ENCODE results near the gene SFSWAP.
"Not testable (repeated sequence)": the region's sequence is repeated elsewhere in the genome, so short reads cannot be mapped to it uniquely, and the experiment has no call there.

The SFSWAP gene

GRCh38 chr12:131675126-131676080, 35.5 kb upstream of the SFSWAP start:
- H3K27ac Mint-ChIP-seq = no peak overlapping the region

DNA sequence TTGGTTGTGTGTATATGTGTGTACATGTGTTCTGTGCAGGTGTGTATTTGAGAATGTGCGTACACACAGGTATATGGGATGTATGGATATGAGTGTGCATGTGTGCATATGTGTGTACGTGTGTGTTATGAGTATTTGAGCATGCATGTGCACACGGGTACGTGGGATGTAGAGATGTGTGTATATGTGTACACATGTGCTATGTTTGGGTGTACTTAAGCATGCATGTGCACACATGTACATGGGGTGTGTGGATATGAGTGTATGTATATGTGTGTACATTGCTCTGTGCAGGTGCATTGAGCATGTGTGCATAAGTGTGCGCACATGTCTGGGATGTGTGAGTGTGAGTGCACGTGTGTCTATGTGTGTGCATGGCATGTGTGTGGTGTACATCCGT, 34.3 kb upstream of the SFSWAP start:
- Mint-ChIP-seq H3K27me3 (ENCODE audit: low read depth) (peaks cover 4% of the 10 kb centered on the region), H3K9me3 (peaks cover 10% of the 10 kb centered on the region), H3K4me3 (no peak overlapping the region)

More at GRCh38 chr12:131675126-131676080, 35.5 kb upstream of the SFSWAP start:
- Mint-ChIP-seq H3K4me3 (no peak overlapping the region), H3K27me3 (ENCODE audit: low read depth) (no peaks in the 10 kb centered on the region), H3K4me1 (ENCODE audit: low read depth) (no peaks in the 10 kb centered on the region), H3K36me3 (ENCODE audit: low read depth) (no peaks in the 10 kb centered on the region), H3K9me3 (peaks cover 10% of the 10 kb centered on the region)

GRCh38 chr12:131677067-131677466, 33.8 kb upstream of the SFSWAP start:
- not testable (repeated sequence) for H3K27me3 Mint-ChIP-seq (ENCODE audit: low read depth); H3K4me3 Mint-ChIP-seq; H3K4me1 Mint-ChIP-seq (ENCODE audit: low read depth); H3K27ac Mint-ChIP-seq; H3K36me3 Mint-ChIP-seq (ENCODE audit: low read depth); H3K9me3 Mint-ChIP-seq

More for the DNA sequence above, 34.3 kb upstream of the SFSWAP start:
- peaks cover 4% of the 10 kb centered on the region for H3K4me1 Mint-ChIP-seq (ENCODE audit: low read depth)
- no peak overlapping the region for H3K27ac Mint-ChIP-seq
- H3K36me3 Mint-ChIP-seq (ENCODE audit: low read depth) = no peaks in the 10 kb centered on the region

DNA sequence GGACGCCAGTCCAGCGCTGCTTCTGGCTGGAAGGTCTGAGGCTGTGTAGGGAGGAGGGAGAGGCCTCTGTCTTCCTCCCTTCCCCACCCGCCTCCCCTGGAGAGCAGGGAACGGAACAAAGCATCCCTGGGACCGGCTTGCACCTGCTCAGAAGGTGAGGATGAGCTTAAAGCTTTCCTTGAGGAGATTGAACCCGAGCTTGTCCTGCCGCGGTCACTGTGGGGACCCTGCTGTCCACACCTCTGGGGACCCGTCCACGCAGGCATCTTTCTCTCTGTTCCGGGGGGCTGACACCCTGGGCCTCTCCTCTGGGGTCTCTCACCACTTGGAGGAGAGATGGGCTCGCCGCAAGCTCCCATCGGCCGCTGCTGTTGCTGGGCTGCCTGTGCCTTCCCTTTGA, 33.2 kb upstream of the SFSWAP start:
- H3K27me3 Mint-ChIP-seq (ENCODE audit: low read depth) = peaks cover 4% of the 10 kb centered on the region
- H3K27ac Mint-ChIP-seq = no peak overlapping the region
- peaks cover 10% of the 10 kb centered on the region for H3K9me3 Mint-ChIP-seq
- H3K36me3 Mint-ChIP-seq (ENCODE audit: low read depth) = no peaks in the 10 kb centered on the region
- H3K4me3 Mint-ChIP-seq = no peak overlapping the region
- peaks cover 12% of the 10 kb centered on the region for H3K4me1 Mint-ChIP-seq (ENCODE audit: low read depth)

DNA sequence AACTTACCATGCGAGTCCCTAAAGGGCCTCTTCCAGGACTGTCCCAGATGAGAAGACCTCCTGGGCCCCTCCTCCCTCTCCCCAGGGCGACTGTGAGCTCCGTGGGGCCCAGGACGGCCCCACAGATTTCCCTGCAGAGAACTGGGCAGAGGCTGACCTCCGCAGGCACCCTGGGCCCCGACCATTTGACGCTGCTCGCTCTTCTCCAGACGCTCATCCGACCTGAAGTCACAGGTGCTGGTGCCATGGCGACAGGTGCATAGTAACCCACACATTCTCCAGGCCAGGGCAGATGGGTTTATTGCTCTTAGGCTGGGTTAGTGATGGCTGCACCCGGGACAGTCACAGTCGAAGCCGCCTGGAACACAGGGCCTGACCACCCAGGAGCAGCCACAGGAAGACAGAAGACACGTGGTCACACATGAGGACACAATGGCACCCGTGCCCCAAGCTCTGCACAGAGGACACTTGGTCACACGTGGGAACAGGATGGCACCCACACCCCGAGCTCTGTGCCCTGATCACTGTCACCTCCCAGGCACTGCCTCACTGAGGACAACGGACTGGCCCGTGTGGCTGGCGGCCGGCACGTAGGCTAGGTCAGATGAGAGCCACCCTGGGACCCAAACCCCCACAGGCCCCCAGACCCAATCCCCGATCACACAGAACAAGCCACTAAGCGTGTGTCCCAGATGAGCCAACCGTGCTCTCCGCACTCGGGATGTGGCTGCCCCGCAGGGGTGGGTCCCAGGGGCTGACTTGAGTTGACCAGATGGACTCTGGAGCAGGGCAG, 32.3 kb upstream of the SFSWAP start:
- H3K27ac Mint-ChIP-seq; H3K4me3 Mint-ChIP-seq; H3K36me3 Mint-ChIP-seq (ENCODE audit: low read depth); H3K27me3 Mint-ChIP-seq (ENCODE audit: low read depth); H3K9me3 Mint-ChIP-seq: not testable (repeated sequence)
- H3K4me1 Mint-ChIP-seq (ENCODE audit: low read depth) = peaks cover 17% of the 10 kb centered on the region

DNA sequence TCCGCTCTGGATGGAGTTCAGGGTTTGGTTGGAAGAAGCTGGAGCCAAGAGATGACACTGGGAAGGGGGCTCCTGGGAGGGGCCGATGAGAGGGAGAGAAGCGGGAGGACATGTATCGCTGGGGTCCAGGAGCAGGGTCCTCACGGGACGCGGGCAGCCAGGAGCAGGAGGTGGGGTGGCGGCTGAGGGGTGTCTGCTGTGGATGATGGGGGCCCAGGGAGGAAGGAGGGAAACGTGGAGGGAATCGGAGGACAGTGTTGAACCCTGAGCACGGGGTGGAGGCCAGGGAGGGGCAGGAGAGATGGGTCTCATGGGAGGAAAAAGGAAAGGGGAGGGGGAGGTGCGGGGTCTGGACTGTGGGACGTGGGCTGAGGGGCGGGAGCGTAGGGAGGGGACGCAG, 31.7 kb upstream of the SFSWAP start:
- not testable (repeated sequence) for H3K4me3 Mint-ChIP-seq; H3K36me3 Mint-ChIP-seq (ENCODE audit: low read depth); H3K27ac Mint-ChIP-seq; H3K9me3 Mint-ChIP-seq; H3K27me3 Mint-ChIP-seq (ENCODE audit: low read depth)
- peaks cover 17% of the 10 kb centered on the region for H3K4me1 Mint-ChIP-seq (ENCODE audit: low read depth)

- H3K27me3 Mint-ChIP-seq (ENCODE audit: low read depth); H3K36me3 Mint-ChIP-seq (ENCODE audit: low read depth); H3K9me3 Mint-ChIP-seq; H3K4me3 Mint-ChIP-seq; H3K27ac Mint-ChIP-seq: not testable (repeated sequence)
- H3K4me1 Mint-ChIP-seq (ENCODE audit: low read depth) = peaks cover 17% of the 10 kb centered on the region
These were observed 31.1 kb upstream of the SFSWAP start for GRCh38 chr12:131679816-131680215.

DNA sequence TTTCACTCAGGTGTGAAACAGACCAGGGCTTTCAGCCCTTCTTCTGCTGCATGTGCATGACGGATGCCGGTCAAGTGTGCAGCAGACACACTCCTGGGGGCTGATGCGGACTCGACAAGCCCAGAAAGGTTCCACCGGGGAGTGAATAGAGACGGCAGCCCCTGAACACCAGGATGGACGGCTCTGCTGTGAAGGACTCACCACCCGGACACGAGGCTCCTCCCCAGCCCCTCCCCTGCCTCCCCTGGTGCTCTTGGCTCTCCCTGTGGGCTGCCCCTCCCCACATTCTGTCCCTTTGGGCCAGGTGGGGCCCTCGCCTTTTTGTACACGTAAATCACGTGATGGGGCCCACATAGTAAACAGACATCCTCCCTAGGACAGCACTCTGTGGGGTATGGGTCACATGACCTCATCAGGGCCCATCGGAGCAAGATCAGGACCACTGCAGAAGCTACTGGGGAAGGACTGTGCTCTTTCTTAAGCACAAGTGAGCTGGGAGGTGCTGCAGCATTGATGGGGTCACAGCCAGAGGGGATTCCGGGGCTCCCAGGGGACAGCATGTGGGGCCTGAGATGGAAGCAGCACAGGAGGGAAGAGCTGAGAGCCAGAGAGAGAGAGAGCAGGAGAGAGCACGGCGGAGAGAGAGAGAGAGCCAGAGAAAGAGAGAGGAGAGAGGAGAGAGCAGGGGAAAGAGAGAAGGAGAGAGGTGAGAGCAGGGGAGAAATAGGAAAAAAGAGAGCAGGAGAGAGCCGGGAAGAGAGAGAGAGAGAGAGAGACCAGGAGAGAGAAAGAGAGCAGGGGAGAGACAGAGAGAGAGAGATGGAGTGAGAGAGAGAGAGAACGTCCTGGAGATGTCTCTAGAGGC, 30.3 kb upstream of the SFSWAP start:
- Mint-ChIP-seq H3K4me1 (ENCODE audit: low read depth) (peaks cover 17% of the 10 kb centered on the region), H3K4me3 (peak overlapping the region; percentile 45), H3K27ac (peak overlapping the region; percentile 73)
- H3K9me3 Mint-ChIP-seq; H3K27me3 Mint-ChIP-seq (ENCODE audit: low read depth); H3K36me3 Mint-ChIP-seq (ENCODE audit: low read depth): not testable (repeated sequence)

- Mint-ChIP-seq H3K36me3 (ENCODE audit: low read depth) (no peaks in the 10 kb centered on the region), H3K4me1 (ENCODE audit: low read depth) (peaks cover 17% of the 10 kb centered on the region), H3K9me3 (no peaks in the 10 kb centered on the region), H3K4me3 (no peak overlapping the region), H3K27ac (no peak overlapping the region), H3K27me3 (ENCODE audit: low read depth) (peaks cover 4% of the 10 kb centered on the region)
These were observed 29.7 kb upstream of the SFSWAP start for GRCh38 chr12:131681257-131681620.

DNA sequence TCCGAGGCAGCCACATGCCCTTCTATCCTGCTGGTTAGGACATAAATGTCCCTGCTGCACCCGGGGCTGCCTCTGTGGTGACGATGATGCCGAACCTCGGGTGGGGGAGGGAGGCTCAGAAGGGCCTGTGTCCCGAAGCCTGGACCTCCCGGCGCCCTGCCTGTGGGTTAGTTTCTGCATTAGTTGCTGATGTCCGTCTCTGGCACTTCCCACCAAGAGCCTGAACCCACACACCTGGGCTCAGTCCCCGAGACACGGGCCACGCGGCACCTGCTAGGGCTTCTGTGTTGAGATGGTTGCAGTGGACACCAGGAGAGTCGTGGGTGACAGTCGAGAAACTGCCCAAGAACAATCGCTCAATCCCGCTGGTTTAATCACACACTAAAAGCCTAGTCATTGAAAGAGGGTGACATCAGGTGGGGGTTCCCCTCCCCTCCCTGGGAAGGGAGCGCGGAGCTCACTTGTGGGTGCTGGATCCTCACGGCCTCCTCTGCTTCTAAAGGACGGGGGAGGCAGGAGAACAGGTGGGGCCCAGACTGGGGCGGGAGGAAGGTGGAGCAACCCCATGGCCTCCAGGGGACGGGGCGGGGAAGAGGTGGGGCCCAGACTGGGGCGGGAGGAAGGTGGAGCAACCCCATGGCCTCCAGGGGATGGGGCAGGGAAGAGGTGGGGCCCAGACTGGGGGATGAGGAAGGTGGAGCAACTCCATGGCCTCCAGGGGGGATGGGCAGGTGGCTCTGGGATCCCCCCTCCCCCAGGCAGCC, 29.0 kb upstream of the SFSWAP start:
- Mint-ChIP-seq H3K27ac (peak overlapping the region; percentile 55), H3K4me1 (ENCODE audit: low read depth) (peaks cover 17% of the 10 kb centered on the region), H3K4me3 (peak overlapping the region; percentile 64)
- H3K36me3 Mint-ChIP-seq (ENCODE audit: low read depth); H3K9me3 Mint-ChIP-seq; H3K27me3 Mint-ChIP-seq (ENCODE audit: low read depth): not testable (repeated sequence)

GRCh38 chr12:131682510-131682895, 28.4 kb upstream of the SFSWAP start:
- no peak overlapping the region for H3K4me3 Mint-ChIP-seq
- H3K27me3 Mint-ChIP-seq (ENCODE audit: low read depth) = peaks cover 4% of the 10 kb centered on the region
- H3K27ac Mint-ChIP-seq = peak overlapping the region; percentile 60
- H3K36me3 Mint-ChIP-seq (ENCODE audit: low read depth) = no peaks in the 10 kb centered on the region
- no peaks in the 10 kb centered on the region for H3K9me3 Mint-ChIP-seq
- peaks cover 17% of the 10 kb centered on the region for H3K4me1 Mint-ChIP-seq (ENCODE audit: low read depth)

DNA sequence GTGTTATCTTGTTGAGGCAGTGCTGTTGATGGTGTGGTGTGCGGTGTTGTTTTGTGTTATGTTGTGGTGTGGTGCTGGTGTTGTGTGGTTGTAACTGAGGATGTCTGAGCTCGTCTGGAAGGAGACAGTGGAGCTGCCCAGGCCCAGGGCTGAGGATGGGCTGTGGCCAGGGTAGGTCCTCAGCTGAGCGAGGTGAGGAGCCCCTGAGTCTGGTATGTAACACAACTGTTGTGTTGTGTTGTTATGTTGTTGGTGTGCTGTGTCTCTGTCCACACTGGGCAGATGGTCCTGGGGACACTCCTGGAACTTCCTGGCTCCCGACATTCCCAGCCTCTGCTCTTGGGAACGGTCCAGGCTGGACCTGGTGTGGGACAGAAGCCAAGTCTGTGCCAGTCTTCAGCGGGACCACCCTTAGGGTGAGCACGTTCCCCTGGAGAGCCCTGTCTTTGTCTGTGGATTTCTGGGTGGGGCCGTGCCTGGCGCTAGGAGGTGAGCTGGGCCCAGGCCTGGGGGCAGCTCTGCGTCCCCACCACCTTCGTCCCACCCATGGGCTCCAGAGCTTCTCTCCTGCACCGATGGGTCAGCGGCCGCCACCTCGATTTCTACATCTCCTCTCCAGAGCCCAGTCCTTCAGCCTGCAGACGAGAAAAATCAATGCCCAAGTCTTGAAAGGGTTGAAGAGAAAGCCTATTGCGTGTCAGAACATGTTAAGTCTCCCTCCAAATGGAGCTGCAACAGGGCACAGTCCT, 27.4 kb upstream of the SFSWAP start:
- Mint-ChIP-seq H3K36me3 (ENCODE audit: low read depth) (no peaks in the 10 kb centered on the region), H3K9me3 (peaks cover 6% of the 10 kb centered on the region), H3K4me3 (no peak overlapping the region), H3K27me3 (ENCODE audit: low read depth) (peaks cover 4% of the 10 kb centered on the region), H3K27ac (peak overlapping the region; percentile 60), H3K4me1 (ENCODE audit: low read depth) (peaks cover 17% of the 10 kb centered on the region)

GRCh38 chr12:131684015-131684725, 26.7 kb upstream of the SFSWAP start:
- no peak overlapping the region for H3K27ac Mint-ChIP-seq
- peaks cover 4% of the 10 kb centered on the region for H3K27me3 Mint-ChIP-seq (ENCODE audit: low read depth)
- H3K4me1 Mint-ChIP-seq (ENCODE audit: low read depth) = peaks cover 17% of the 10 kb centered on the region
- no peaks in the 10 kb centered on the region for H3K36me3 Mint-ChIP-seq (ENCODE audit: low read depth)
- H3K9me3 Mint-ChIP-seq = peaks cover 11% of the 10 kb centered on the region
- H3K4me3 Mint-ChIP-seq = no peak overlapping the region

Measured in T-helper 1 cell treated with Interleukin-12 subunit alpha and Interleukin-12 subunit beta and Interleukin-4 antibody, amounts not matched to agents 30 μg/mL and 1 μg/mL, for 36 hours (primary cell).